CD4-positive, alpha-beta T cell (primary cell): ENCODE data around the gene TMEM235. TPM values are rescaled to one million over a fixed set of nuclear protein-coding genes. Genes with fewer than 3 reads are reported as not detected.

Experiments used
- ATAC-seq: fragments of 200-7000 bp; cut with Tn5 transposase; one replicate; pipeline ENCODE4 v1.10.0; 2022; ENCODE audit warnings: mild to moderate bottlenecking; ENCODE audit not compliant: poor library complexity
- CTCF ChIA-PET: fragments of 350-600 bp; sonication (Branson Sonifier 250); formaldehyde crosslinking; loops from one replicate; lab custom pipeline; 2021; ENCODE audit warnings: antibody characterized with exemption, inconsistent platforms; lab: Charles Lee
- POLR2A ChIA-PET: fragments of 350-600 bp; sonication (Branson Sonifier 250); formaldehyde crosslinking; loops from one replicate; lab custom pipeline; 2021; ENCODE audit warnings: antibody characterized with exemption, inconsistent platforms; lab: Charles Lee
- DNase-seq, 14 experiments: peaks; one replicate each; pipeline ENCODE4 v3.0.0-alpha.2; 2013 to 2020; ENCODE audit warnings: mixed read lengths in 2 of 14
- H3K27ac ChIP-seq, 2 donors: one replicate each; pipeline versions ENCODE4 v1.5.1 to v1.7.0; 2013; ENCODE audit warnings: low read length in 2 of 2, low read depth in 1 of 2, mild to moderate bottlenecking in 1 of 2
- H3K27me3 ChIP-seq, 2 experiments: 1 replicate in 1 of 2; 2 replicates in 1 of 2; pipeline versions ENCODE4 v1.6.1 to v1.7.0; 2013; ENCODE audit warnings: low read length in 2 of 2, control low read depth in 1 of 2, mild to moderate bottlenecking in 1 of 2, moderate library complexity in 1 of 2; ENCODE audit not compliant: insufficient read depth in 2 of 2, control insufficient read depth in 1 of 2
- H3K36me3 ChIP-seq: one replicate; pipeline ENCODE4 v1.6.1; 2013; ENCODE audit warnings: low read length, control low read depth; ENCODE audit not compliant: insufficient read depth
- H3K4me1 ChIP-seq: one replicate; pipeline ENCODE4 v1.6.1; 2013; ENCODE audit warnings: low read length, control low read depth; ENCODE audit not compliant: insufficient read depth
- H3K4me3 ChIP-seq: one replicate; pipeline ENCODE4 v1.5.1; 2013; ENCODE audit warnings: mild to moderate bottlenecking, low read length, moderate library complexity
- H3K9me3 ChIP-seq, 2 experiments: 1 replicate in 1 of 2; 2 replicates in 1 of 2; pipeline versions ENCODE4 v1.6.1 to v1.7.0; 2013; ENCODE audit warnings: low read length in 2 of 2, mild to moderate bottlenecking in 2 of 2, control low read depth in 1 of 2, moderate library complexity in 1 of 2; ENCODE audit not compliant: control insufficient read depth in 1 of 2, insufficient read depth in 1 of 2
- H3K27ac Mint-ChIP-seq: one replicate; pipeline ENCODE4 v1.8.0; 2020; ENCODE audit warnings: mixed read lengths
- H3K27me3 Mint-ChIP-seq: one replicate; pipeline ENCODE4 v1.8.0; 2021; ENCODE audit warnings: mixed read lengths
- H3K36me3 Mint-ChIP-seq: one replicate; pipeline ENCODE4 v1.8.0; 2021; ENCODE audit warnings: low read depth, mixed read lengths
- H3K4me1 Mint-ChIP-seq: one replicate; pipeline ENCODE4 v1.8.0; 2021; ENCODE audit warnings: low read depth, mixed read lengths
- H3K4me3 Mint-ChIP-seq: one replicate; pipeline ENCODE4 v1.8.0; 2020; ENCODE audit warnings: mild to moderate bottlenecking, mixed read lengths
- H3K9me3 Mint-ChIP-seq: one replicate; pipeline ENCODE4 v1.8.0; 2020; ENCODE audit warnings: mixed read lengths
- intact Hi-C, 2 experiments: fragments of 100-400 bp; cut with DNase I in 1 of 2; cut with micrococcal nuclease in 1 of 2; formaldehyde crosslinking; loops; one replicate each; pipeline versions ENCODE4 v1.15.1 to v1.9.0; 2023 to 2025; cut with DNase I, micrococcal nuclease
- polyA plus RNA-seq, 2 donors: library from polyadenylated mRNA; unstranded; fragments of 120-200 nt; gene quantifications; one replicate each; pipeline ENCODE4 v1.2.1, GENCODE V29; 2013
- total RNA-seq, 174 experiments: library from RNA in 2 of 174; stranded (reverse) in 2 of 174; gene quantifications; one replicate each; pipeline ENCODE4 v1.2.3 and lab custom pipeline; 2021 to 2026
- TF ChIP-seq, protein P1 (sequence below): fragments of 200-600 bp; IDR thresholded peaks from one replicate; pipeline ENCODE4 v1.8.0; 2022; ENCODE audit warnings: antibody characterized with exemption, mild to moderate bottlenecking

Gene TMEM235
- total RNA-seq = not detected
- not detected for polyA plus RNA-seq (2013, experiment 1 of 2)
- polyA plus RNA-seq (2013, experiment 2 of 2) = not detected
- total RNA-seq (lab: John Stamatoyannopoulos, UW) = 0 to 0.08 (median 0) reads per million in 172 experiments

DNA sequence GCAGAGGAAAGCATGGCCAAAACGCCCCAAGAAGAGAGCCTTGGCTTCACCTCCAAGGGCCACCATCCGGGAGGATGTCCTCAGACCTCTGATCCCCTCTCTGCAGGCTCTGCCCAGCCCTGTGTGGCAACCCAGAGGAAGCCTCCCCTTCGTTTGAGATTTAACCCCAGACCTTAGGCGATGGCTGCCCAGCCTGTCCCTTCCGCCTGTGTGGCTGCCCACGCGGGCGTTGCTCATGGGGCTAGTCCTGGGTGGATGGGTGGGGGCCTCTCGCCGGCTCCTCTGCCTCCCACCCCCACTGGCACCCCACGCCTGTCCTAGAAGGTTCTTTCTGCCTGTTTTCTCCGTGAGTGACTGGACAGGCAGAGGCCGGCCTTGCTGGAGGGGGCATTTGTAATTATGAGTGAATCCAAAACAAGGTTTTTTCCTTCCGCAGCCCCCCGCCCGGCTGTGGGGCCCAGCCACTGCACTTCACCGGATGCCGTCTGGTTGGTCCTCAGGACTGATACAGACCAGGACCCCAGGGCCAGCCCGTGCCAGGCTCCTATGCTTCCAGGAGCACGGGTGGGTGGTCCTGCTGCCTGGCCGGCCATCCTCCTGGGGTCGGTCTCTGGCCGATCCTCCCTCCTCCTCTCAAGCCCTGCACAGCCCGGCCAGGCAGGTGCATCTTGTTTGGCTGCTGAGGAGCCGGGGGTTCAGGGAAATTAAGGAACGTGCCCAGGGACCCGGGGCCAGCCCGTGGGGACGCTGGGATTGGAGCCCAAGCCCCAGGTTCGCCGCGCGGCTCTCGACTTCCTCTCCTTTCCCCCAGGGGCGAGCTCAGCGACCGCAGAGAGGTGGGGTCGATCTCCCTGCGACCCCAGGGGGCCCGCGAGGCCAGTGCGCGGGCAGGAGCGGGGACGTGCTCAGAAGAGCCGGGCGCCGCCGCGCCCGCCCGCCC is at the start of gene TMEM235:
TSS of gene TMEM235 (plus strand) at position 636 of the 940 bp plus-strand sequence. CDS start 393 bp downstream, outside the sequence.
- Histone ChIP-seq H3K4me1 (peaks cover 23% of the 10 kb centered on the region), H3K4me3 (no peak within 1 kb of the TSS), H3K36me3 (no peaks in the 10 kb centered on the region), H3K27ac (no peak within 1 kb of the TSS), H3K27me3 (peaks cover 39 to 44% of the 10 kb centered on the region in 2 experiments), H3K9me3 (peaks cover 0 to 15% of the 10 kb centered on the region in 2 experiments)
- H3K4me3 Mint-ChIP-seq = no peak within 1 kb of the TSS
- TF ChIP-seq, protein P1, sequence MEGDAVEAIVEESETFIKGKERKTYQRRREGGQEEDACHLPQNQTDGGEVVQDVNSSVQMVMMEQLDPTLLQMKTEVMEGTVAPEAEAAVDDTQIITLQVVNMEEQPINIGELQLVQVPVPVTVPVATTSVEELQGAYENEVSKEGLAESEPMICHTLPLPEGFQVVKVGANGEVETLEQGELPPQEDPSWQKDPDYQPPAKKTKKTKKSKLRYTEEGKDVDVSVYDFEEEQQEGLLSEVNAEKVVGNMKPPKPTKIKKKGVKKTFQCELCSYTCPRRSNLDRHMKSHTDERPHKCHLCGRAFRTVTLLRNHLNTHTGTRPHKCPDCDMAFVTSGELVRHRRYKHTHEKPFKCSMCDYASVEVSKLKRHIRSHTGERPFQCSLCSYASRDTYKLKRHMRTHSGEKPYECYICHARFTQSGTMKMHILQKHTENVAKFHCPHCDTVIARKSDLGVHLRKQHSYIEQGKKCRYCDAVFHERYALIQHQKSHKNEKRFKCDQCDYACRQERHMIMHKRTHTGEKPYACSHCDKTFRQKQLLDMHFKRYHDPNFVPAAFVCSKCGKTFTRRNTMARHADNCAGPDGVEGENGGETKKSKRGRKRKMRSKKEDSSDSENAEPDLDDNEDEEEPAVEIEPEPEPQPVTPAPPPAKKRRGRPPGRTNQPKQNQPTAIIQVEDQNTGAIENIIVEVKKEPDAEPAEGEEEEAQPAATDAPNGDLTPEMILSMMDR = no peak
- intact Hi-C loops = no loop called here
- no peak within 1 kb of the TSS for H3K27ac Mint-ChIP-seq
- no peaks in the 10 kb centered on the region for H3K36me3 Mint-ChIP-seq
- ChIA-PET CTCF (interaction anchor here (1.4 kb wide), 1 partner anchor 129 kb away, joined by 3 read pairs; no protein-coding TSS in a partner anchor), POLR2A (no interaction called here)
- peaks cover 33% of the 10 kb centered on the region for H3K27me3 Mint-ChIP-seq
- H3K4me1 Mint-ChIP-seq = peaks cover 5% of the 10 kb centered on the region
- H3K9me3 Mint-ChIP-seq = no peaks in the 10 kb centered on the region
- no peak for DNase-seq
- no peak for ATAC-seq

DNA sequence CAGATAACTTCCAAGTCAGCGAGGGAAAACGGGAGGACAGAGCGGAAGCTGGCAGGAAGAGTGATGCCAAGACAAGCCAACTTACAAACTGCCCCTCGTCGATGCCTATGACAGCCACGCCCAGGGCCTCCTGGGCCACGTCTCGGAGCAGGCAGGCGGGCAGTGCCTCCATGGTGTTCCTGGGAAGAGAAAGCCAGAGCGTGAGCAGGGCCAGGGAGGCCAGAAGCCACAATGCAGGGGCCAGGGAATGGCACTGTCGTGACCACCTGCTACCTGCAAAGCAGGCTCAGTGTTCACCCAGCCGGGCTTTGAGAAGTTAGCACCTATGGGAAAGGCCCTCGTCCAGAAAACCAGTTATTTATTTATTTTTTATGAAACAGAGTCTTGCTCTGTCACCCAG is 48.9 kb upstream of the TMEM235 start:
- no peak for DNase-seq
- no peaks in the 10 kb centered on the region for H3K9me3 ChIP-seq
- H3K4me3 ChIP-seq = no peak overlapping the region
- Mint-ChIP-seq H3K27me3 (no peaks in the 10 kb centered on the region), H3K9me3 (no peaks in the 10 kb centered on the region), H3K36me3 (no peaks in the 10 kb centered on the region), H3K4me3 (no peak overlapping the region), H3K4me1 (peaks cover 11% of the 10 kb centered on the region), H3K27ac (no peak overlapping the region)
- H3K27me3 ChIP-seq = no peaks in the 10 kb centered on the region
- ATAC-seq = no peak
- ChIA-PET POLR2A (no interaction called here), CTCF (no interaction called here)
- H3K27ac ChIP-seq = no peak overlapping the region
- H3K36me3 ChIP-seq = no peaks in the 10 kb centered on the region
- intact Hi-C loops = no loop called here
- peaks cover 14% of the 10 kb centered on the region for H3K4me1 ChIP-seq
- TF ChIP-seq, protein P1 = no peak

DNA sequence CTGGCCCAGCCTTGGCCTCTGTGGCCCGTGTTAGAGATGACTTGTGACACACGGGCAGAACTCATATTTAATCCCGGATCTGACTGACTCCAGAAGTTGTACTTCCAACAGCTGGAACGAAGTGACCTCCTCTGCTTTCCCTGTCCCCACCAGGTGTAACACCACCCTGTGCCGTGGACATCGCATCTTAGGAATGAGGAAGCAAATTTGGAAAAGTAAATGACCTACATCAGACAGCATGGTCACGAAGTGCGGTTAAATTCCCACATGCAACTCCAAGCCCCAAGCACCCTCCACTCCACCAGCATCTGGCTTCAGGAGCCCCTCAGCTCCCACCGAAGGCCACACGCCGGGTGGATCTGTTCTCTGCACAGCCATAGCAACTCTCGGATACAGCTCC is 47.5 kb upstream of the TMEM235 start:
- Mint-ChIP-seq H3K4me1 (peaks cover 16% of the 10 kb centered on the region), H3K27me3 (no peaks in the 10 kb centered on the region), H3K36me3 (no peaks in the 10 kb centered on the region), H3K27ac (no peak overlapping the region), H3K9me3 (no peaks in the 10 kb centered on the region), H3K4me3 (no peak overlapping the region)
- Histone ChIP-seq H3K27ac (no peak overlapping the region), H3K27me3 (no peaks in the 10 kb centered on the region), H3K9me3 (no peaks in the 10 kb centered on the region), H3K4me1 (peaks cover 22% of the 10 kb centered on the region), H3K4me3 (no peak overlapping the region), H3K36me3 (no peaks in the 10 kb centered on the region)
- ChIA-PET POLR2A (no interaction called here), CTCF (interaction anchor here (1.3 kb wide), 1 partner anchor 10 kb away, joined by 3 read pairs; no protein-coding TSS in a partner anchor)
- TF ChIP-seq, protein P1 = no peak
- intact Hi-C loops = no loop called here
- ATAC-seq = no peak
- no peak for DNase-seq
